Activated T-cell treated with anti-CD3 and anti-CD28 coated beads for 1 hour (primary cell): ENCODE data around the gene SLITRK2.

Experiments
- DNase-seq: peaks from one replicate; pipeline ENCODE4 v3.0.0-alpha.2; 2020; ENCODE audit warnings: low read depth

SLITRK2 gene

GRCh38 chrX:145817331-145818185, at the start of gene SLITRK2:
TSS of gene SLITRK2 (plus strand) at chrX:145817829. CDS start at chrX:145822426, 4,597 bp downstream.
- no peak for DNase-seq

- DNase-seq = no peak
Observed at GRCh38 chrX:145773006-145773405, 44.6 kb upstream of the SLITRK2 start.

- DNase-seq = no peak
Observed at GRCh38 chrX:145792281-145792680, 25.3 kb upstream of the SLITRK2 start.

GRCh38 chrX:145803508-145803907, 14.1 kb upstream of the SLITRK2 start:
- no peak for DNase-seq

GRCh38 chrX:145813081-145813480, 4.5 kb upstream of the SLITRK2 start:
- no peak for DNase-seq

- DNase-seq = no peak
Observed at GRCh38 chrX:145816601-145817315, 871 bp upstream of the SLITRK2 start.

- no peak for DNase-seq
Observed at GRCh38 chrX:145818186-145819113, 821 bp downstream of the SLITRK2 start.

GRCh38 chrX:145820825-145821224, 3.2 kb downstream of the SLITRK2 start:
- DNase-seq = no peak

- DNase-seq = no peak
Observed at GRCh38 chrX:145821291-145821897, 3.8 kb downstream of the SLITRK2 start.

- DNase-seq = no peak
Observed at GRCh38 chrX:145821898-145822571, 4.4 kb downstream of the SLITRK2 start.

GRCh38 chrX:145823132-145823531, 5.5 kb downstream of the SLITRK2 start:
- no peak for DNase-seq

- no peak for DNase-seq
Observed at GRCh38 chrX:145825896-145826295, 8.3 kb downstream of the SLITRK2 start.

- DNase-seq = no peak
Observed at GRCh38 chrX:145826466-145826865, 8.8 kb downstream of the SLITRK2 start.

- DNase-seq = no peak
Observed at GRCh38 chrX:145832796-145833195, 15.2 kb downstream of the SLITRK2 start.

GRCh38 chrX:145840531-145840930, 22.9 kb downstream of the SLITRK2 start:
- DNase-seq = no peak

- no peak for DNase-seq
Observed at GRCh38 chrX:145843146-145843904, 25.7 kb downstream of the SLITRK2 start.

GRCh38 chrX:145844886-145845285, 27.3 kb downstream of the SLITRK2 start:
- DNase-seq = no peak

- DNase-seq = no peak
Observed at GRCh38 chrX:145848448-145848847, 30.8 kb downstream of the SLITRK2 start.

- DNase-seq = no peak
Observed at GRCh38 chrX:145848857-145849256, 31.2 kb downstream of the SLITRK2 start.

- DNase-seq = no peak
Observed at GRCh38 chrX:145853181-145853580, 35.6 kb downstream of the SLITRK2 start.
